ENCODE measurements around the gene XPNPEP1.
A peak's percentile ranks its signal among the peaks of the same experiment; 100 is the strongest.

The XPNPEP1 gene

GRCh38 chr10:109947111-109947920 is 24.0 kb upstream of the XPNPEP1 start:
- no peak for DNase-seq (ENCODE audit: low read depth in 3 of 3)

GRCh38 chr10:109946680-109947079 is 23.4 kb upstream of the XPNPEP1 start:
- DNase-seq (ENCODE audit: low read depth in 3 of 3): no peak

- no peak for DNase-seq (ENCODE audit: low read depth in 3 of 3)
Measured at GRCh38 chr10:109945473-109946177, 22.3 kb upstream of the XPNPEP1 start.

- DNase-seq (ENCODE audit: low read depth in 3 of 3): no peak
Measured at GRCh38 chr10:109944613-109945012, 21.3 kb upstream of the XPNPEP1 start.

- DNase-seq (ENCODE audit: low read depth in 3 of 3): no peak
Measured at GRCh38 chr10:109941236-109941862, 18.0 kb upstream of the XPNPEP1 start.

- DNase-seq (ENCODE audit: low read depth in 3 of 3): no peak
Measured at GRCh38 chr10:109940553-109940952, 17.2 kb upstream of the XPNPEP1 start.

- DNase-seq (ENCODE audit: low read depth in 3 of 3): no peak
Measured at GRCh38 chr10:109940117-109940516, 16.8 kb upstream of the XPNPEP1 start.

- DNase-seq (ENCODE audit: low read depth in 3 of 3): no peak
Measured at GRCh38 chr10:109939315-109939961, 16.1 kb upstream of the XPNPEP1 start.

- no peak for DNase-seq (ENCODE audit: low read depth in 3 of 3)
Measured at GRCh38 chr10:109937460-109938065, 14.3 kb upstream of the XPNPEP1 start.

GRCh38 chr10:109934958-109935793 is 11.9 kb upstream of the XPNPEP1 start:
- peak in 1 of 3 experiments; percentile 14 for DNase-seq (ENCODE audit: low read depth in 3 of 3)

GRCh38 chr10:109933984-109934565 is 10.8 kb upstream of the XPNPEP1 start:
- DNase-seq (ENCODE audit: low read depth in 3 of 3): no peak

GRCh38 chr10:109932968-109933367 is 9.7 kb upstream of the XPNPEP1 start:
- no peak for DNase-seq (ENCODE audit: low read depth in 3 of 3)

GRCh38 chr10:109932391-109932790 is 9.1 kb upstream of the XPNPEP1 start:
- DNase-seq (ENCODE audit: low read depth in 3 of 3): no peak

- no peak for DNase-seq (ENCODE audit: low read depth in 3 of 3)
Measured at GRCh38 chr10:109931163-109931562, 7.9 kb upstream of the XPNPEP1 start.

- DNase-seq (ENCODE audit: low read depth in 3 of 3): no peak
Measured at GRCh38 chr10:109929501-109930219, 6.3 kb upstream of the XPNPEP1 start.

GRCh38 chr10:109928475-109928891 is 5.2 kb upstream of the XPNPEP1 start:
- no peak for DNase-seq (ENCODE audit: low read depth in 3 of 3)

GRCh38 chr10:109926825-109927224 is 3.5 kb upstream of the XPNPEP1 start:
- no peak for DNase-seq (ENCODE audit: low read depth in 3 of 3)

GRCh38 chr10:109926061-109926745 is 2.9 kb upstream of the XPNPEP1 start:
- no peak for DNase-seq (ENCODE audit: low read depth in 3 of 3)

- DNase-seq (ENCODE audit: low read depth in 3 of 3): no peak
Measured at GRCh38 chr10:109924967-109925620, 1.8 kb upstream of the XPNPEP1 start.

Measured in stimulated activated CD4-positive, alpha-beta T cell treated with anti-CD3 and anti-CD28 coated beads, TNF-alpha, amount 100 ng/mL, for 24 hours (primary cell).